ENCODE measurements around the gene DNAJC18.

DNAJC18 gene

DNA sequence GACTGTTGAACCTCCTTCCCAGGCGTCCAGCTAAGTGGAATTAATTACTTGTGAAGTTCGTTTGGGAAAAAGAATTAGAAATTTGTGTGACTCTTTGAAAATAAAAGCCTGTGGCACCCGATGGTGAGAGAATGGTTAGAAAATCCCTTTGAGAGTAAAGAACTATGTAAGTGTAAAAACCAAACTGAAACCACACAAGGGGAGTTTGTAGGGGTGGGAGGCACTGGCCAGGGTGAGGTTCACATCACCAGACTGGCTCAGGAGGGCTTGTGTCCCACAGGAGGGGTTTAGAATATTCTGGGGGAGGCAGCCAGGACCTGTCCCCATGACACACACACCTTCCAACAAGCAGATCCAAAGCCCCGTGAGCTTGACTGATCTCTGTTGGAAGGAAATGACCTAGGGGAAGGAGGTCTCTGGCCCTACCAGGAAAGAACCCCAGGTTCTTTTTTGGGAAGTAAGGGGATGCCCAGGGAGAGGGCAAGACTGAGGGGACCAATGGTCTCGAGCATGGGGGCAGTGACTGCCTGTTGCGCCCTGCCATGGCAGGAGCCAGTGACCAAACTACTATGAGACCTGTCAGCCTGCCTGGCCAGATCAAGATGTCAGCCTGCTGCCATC lies 39.7 kb downstream of the DNAJC18 start:
- ChIA-PET POLR2A (ENCODE audit: low non-redundant PET) (no interaction called here), CTCF (no interaction called here)
- DNase-seq (ENCODE audit: low spot score): no peak
- H3K27ac ChIP-seq: no peak overlapping the region
- TF ChIP-seq, protein P1, sequence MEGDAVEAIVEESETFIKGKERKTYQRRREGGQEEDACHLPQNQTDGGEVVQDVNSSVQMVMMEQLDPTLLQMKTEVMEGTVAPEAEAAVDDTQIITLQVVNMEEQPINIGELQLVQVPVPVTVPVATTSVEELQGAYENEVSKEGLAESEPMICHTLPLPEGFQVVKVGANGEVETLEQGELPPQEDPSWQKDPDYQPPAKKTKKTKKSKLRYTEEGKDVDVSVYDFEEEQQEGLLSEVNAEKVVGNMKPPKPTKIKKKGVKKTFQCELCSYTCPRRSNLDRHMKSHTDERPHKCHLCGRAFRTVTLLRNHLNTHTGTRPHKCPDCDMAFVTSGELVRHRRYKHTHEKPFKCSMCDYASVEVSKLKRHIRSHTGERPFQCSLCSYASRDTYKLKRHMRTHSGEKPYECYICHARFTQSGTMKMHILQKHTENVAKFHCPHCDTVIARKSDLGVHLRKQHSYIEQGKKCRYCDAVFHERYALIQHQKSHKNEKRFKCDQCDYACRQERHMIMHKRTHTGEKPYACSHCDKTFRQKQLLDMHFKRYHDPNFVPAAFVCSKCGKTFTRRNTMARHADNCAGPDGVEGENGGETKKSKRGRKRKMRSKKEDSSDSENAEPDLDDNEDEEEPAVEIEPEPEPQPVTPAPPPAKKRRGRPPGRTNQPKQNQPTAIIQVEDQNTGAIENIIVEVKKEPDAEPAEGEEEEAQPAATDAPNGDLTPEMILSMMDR (conservative IDR thresholded peaks at IDR 0.05; ENCODE audit: low read depth): no peak

DNA sequence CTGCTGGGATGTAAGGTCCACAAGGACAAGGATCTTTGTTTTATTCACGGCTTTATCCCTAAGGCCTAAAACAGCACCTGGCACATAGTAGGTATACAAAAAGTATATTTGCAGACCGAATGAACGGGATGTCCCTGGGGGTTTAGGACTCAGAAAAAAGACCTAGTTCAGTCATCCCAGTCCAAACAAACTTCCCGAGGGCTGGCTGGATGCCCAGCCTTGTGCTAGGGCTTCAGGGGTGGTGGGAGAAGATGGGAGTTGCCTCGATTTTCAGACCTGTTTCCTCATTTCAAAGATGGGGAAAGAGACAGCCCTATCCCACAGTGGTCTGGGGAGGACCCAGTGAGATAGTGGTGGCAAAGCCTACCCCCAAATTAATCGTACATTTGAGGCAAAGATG lies 41.4 kb downstream of the DNAJC18 start:
- POLR2A ChIA-PET (ENCODE audit: low non-redundant PET): no interaction called here
- CTCF ChIA-PET: no interaction called here
- TF ChIP-seq, protein P1 (conservative IDR thresholded peaks at IDR 0.05; ENCODE audit: low read depth): no peak
- no peak for DNase-seq (ENCODE audit: low spot score)
- H3K27ac ChIP-seq: no peak overlapping the region; the same call in 1 of the 2 replicates

DNA sequence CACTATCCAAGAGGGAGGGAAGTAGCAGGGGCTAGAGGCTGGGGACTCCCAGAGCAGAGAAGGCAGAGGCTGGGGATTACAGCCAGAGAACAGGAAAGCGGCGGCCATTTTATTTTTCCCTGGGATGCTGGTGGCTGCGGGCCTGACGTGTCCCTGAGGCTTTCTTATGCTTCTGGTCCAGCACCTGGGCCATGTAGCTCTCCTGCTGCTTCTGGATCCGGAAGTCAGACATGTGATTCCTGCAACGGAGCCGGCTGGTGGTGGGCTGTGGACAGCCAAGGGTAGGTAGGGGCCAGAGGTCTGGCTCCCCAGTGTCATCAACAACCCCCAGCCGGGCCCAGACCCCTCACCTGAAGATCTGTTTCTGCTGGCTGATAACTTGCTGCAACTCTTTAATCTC lies 42.6 kb downstream of the DNAJC18 start:
- ChIA-PET POLR2A (ENCODE audit: low non-redundant PET) (no interaction called here), CTCF (no interaction called here)
- no peak for DNase-seq (ENCODE audit: low spot score)
- peak overlapping the region; percentile 2; the same call in 1 of the 2 replicates for H3K27ac ChIP-seq
- TF ChIP-seq, protein P1 (conservative IDR thresholded peaks at IDR 0.05; ENCODE audit: low read depth): no peak

DNA sequence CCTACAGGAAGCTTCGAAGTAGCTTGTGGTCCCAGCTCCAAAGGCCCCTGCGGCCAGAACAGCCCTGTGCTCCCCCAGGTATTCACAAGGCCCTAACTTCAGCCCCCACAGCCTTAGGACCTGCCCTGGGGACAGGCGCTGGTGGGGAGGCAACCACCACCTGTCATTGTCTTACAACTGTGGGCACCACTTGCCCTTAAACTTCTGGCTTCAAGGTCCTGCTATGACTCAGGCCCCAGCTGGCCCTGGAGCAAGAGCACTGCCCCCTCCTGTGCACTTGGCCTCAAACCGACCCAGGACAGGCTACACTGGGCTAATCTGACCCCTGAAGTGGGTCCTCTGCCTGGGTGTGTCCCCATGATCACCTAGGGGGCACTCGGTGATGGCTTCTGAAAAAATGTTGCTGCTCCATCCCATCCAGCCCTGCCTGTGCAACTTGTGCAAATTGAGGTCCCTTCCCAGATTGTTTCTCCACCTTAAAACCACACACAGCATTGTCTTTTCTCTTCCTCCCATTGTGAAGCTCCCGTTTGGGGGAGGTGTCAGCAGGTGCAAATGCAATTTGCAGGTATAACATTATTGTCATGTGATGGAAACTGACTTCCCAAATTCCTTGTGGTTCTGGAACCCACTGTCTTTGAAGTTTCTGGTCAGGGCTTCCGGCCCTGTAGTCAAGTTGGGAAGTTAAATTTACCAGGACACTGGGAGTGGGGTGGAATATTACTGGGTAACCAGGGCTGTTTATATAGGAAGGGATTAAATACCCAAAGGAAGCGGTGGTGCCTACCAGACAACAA lies 43.3 kb downstream of the DNAJC18 start:
- ChIA-PET CTCF (interaction anchor here (0.6 to 0.8 kb wide), 4 partner anchors 88 to 359 kb away, joined by 3 to 6 read pairs (median 4); no protein-coding TSS in a partner anchor), POLR2A (ENCODE audit: low non-redundant PET) (no interaction called here)
- TF ChIP-seq, protein P1 (conservative IDR thresholded peaks at IDR 0.05; ENCODE audit: low read depth): no peak
- DNase-seq (ENCODE audit: low spot score): no peak
- peak overlapping the region; percentile 30 for H3K27ac ChIP-seq

DNA sequence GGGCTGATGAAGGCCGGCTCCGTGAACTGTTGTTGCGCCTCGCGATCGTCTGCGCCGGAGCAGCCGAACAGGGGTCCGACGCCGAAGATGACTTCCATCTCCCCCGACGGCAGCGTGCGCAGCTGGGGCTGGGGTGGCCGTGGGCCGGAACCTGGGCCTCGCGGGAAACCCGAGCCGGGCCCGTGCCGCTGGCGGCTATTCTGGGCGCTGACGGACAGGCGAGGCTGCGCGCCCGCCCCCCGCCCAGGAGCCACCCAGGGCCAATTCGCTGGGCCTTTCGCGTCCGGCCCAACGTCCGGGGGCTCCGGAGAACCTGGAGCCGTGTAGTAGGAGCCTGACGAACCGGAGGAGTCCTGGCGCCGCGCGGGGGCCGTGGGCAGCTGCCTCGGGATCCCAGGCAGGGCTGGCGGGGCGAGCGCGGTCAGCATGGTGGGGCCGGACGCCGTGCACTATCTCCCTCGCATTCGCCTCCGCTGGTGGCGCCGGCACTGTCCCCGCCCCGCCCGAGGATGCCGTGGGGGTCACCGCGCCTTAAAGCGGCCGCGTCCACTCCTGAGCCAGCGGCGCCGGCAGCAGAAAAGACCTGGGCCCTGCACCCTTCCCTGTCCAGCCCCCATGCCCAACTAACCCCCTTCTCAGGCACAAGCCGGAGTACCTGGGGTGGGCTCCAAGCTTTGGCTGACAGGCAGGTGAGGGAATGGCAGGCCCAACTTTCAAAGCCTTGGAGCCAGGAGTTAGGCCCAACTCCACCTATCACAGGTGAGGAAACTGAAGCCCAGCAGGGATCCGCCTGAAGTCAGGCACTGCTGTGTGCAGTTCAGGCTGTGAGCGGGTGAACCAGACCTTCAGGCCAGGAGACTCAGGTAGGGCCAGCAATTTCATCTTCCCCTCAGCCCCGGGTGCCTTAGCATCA lies 44.4 kb downstream of the DNAJC18 start, which contains the start of gene PROB1:
Gene PROB1 (minus strand): TSS at position 451 of the 913 bp plus-strand sequence. CDS start 23 bp downstream, at position 428.
- TF ChIP-seq, protein P1 (conservative IDR thresholded peaks at IDR 0.05; ENCODE audit: low read depth): no peak
- H3K27ac ChIP-seq: peak within 1 kb of the TSS; percentile 30
- POLR2A ChIA-PET (ENCODE audit: low non-redundant PET): no interaction called here
- no peak for DNase-seq (ENCODE audit: low spot score)
- CTCF ChIA-PET: no interaction called here

DNA sequence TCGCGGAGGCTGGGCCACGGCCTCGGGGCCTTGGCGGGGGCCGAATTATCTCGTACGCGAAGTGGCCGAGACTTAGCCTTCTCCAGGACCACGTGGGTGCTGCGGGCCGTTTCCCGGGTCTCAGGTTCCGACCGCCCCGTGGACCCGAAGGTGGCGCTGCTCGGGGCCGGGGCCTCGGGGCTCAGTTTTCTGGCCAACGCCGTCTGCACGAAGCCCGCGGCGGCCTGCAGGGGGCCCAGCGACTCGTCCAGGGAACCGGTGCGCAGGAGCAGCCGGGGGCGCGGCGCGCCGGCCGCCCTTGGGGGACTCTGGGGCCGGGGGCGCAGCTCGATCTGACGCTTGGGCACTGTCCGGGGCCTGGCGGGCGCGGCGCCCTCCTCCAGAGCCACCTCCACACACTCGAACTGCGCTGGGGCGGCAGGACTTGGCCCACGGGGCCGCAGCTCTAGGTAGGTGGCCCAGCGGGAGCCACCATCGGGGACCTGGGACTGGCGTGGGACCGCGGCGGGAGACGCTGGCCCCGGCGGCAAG lies 45.1 kb downstream of the DNAJC18 start:
- no peak for DNase-seq (ENCODE audit: low spot score)
- no peak overlapping the region for H3K27ac ChIP-seq
- TF ChIP-seq, protein P1 (conservative IDR thresholded peaks at IDR 0.05; ENCODE audit: low read depth): no peak
- ChIA-PET POLR2A (ENCODE audit: low non-redundant PET) (no interaction called here), CTCF (no interaction called here)

All from RWPE1 (cell line).